Breast epithelium (tissue), 3 donors: ENCODE data around the gene TMEM132D.

Experiments used
- POLR2A ChIP-seq: fragments of 450-650 bp; IDR thresholded peaks from one replicate; pipeline ENCODE4 v1.6.1; 2016; ENCODE audit warnings: antibody characterized with exemption, mild to moderate bottlenecking, moderate library complexity
- POLR2AphosphoS5 ChIP-seq, 3 donors: sonication (generic); formaldehyde crosslinking; IDR thresholded peaks; one replicate each; pipeline ENCODE4 v1.6.1; 2017; ENCODE audit warnings: antibody characterized with exemption in 3 of 3
- TF ChIP-seq, protein P1 (sequence below), 3 donors: fragments of 450-650 bp; IDR thresholded peaks; one replicate each; pipeline ENCODE4 v1.5.1; 2016 to 2017; ENCODE audit warnings: antibody characterized with exemption in 3 of 3, mild to moderate bottlenecking in 3 of 3, moderate library complexity in 3 of 3

DNA sequence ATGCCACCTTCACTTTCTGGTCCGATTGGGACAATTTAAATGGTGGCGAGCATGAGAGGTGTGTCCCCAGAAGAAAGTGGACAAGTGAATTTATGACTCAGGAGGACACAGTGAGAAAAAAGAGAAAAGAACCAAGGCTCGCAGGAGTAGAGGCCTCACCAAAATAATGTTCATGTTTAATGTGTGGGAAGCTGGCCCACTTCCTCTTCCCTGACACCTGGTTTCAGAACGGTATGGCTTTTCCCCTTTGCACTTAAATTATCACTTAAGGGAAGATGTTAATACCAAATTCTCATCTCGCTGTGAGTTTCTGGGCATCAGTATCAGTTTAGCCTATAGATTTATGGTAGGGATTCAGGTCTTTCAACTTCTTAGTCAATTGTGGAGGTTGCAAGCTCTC is 824.1 kb downstream of the TMEM132D start:
- TF ChIP-seq, protein P1, sequence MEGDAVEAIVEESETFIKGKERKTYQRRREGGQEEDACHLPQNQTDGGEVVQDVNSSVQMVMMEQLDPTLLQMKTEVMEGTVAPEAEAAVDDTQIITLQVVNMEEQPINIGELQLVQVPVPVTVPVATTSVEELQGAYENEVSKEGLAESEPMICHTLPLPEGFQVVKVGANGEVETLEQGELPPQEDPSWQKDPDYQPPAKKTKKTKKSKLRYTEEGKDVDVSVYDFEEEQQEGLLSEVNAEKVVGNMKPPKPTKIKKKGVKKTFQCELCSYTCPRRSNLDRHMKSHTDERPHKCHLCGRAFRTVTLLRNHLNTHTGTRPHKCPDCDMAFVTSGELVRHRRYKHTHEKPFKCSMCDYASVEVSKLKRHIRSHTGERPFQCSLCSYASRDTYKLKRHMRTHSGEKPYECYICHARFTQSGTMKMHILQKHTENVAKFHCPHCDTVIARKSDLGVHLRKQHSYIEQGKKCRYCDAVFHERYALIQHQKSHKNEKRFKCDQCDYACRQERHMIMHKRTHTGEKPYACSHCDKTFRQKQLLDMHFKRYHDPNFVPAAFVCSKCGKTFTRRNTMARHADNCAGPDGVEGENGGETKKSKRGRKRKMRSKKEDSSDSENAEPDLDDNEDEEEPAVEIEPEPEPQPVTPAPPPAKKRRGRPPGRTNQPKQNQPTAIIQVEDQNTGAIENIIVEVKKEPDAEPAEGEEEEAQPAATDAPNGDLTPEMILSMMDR (IDR thresholded peaks at IDR 0.05): no peak
- TF ChIP-seq POLR2A (no peak), POLR2AphosphoS5 (IDR thresholded peaks at IDR 0.05) (no peak)
